ENCODE results near the gene ADAMTS2.

ADAMTS2 gene

DNA sequence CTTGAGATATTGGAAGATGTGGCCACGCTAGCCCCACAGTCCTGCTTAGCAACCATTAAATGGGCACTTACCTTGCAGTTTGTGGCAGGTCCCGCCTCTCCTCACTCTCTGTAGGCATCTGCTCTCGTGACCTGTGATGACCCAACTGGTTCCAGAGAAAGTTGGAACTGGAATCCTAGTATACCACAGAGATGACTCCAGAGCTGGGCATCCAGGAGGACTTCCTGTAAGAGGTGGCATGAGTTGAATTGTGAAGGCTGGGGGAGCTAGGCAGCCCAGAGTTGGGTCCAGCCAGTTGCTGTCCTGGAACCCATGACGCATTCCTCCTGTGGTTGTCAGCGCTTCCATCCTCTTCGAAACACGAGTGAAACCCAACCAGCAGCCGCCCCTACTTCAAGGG, 1.6 kb upstream of the ADAMTS2 start:
- TF ChIP-seq ZFX (IDR thresholded peaks at IDR 0.05) = no peak
- TF ChIP-seq, protein P1, sequence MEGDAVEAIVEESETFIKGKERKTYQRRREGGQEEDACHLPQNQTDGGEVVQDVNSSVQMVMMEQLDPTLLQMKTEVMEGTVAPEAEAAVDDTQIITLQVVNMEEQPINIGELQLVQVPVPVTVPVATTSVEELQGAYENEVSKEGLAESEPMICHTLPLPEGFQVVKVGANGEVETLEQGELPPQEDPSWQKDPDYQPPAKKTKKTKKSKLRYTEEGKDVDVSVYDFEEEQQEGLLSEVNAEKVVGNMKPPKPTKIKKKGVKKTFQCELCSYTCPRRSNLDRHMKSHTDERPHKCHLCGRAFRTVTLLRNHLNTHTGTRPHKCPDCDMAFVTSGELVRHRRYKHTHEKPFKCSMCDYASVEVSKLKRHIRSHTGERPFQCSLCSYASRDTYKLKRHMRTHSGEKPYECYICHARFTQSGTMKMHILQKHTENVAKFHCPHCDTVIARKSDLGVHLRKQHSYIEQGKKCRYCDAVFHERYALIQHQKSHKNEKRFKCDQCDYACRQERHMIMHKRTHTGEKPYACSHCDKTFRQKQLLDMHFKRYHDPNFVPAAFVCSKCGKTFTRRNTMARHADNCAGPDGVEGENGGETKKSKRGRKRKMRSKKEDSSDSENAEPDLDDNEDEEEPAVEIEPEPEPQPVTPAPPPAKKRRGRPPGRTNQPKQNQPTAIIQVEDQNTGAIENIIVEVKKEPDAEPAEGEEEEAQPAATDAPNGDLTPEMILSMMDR (conservative IDR thresholded peaks at IDR 0.05) = no peak
- no peak overlapping the region for H3K27ac ChIP-seq

DNA sequence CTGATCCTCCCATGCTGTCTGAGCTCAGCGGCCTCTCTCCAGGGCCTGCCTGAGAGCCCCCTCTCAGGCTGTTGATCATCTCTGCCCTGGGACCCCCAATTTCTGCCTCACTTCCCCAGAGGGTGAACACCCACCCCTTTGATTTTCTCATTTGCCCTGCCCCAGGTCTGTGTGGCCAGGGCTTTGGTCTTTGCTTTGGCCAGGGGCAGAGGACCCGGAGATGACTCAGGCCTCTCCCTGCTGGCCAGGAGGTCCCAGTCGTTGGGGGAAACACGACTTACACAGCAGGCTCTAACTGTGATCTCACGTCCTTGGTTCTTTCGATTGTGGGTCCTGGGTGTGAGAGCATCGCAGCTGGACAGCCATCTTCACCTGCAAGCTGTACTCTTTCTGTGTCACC, 1.1 kb upstream of the ADAMTS2 start:
- H3K27ac ChIP-seq = no peak overlapping the region
- no peak for TF ChIP-seq ZFX (IDR thresholded peaks at IDR 0.05)
- TF ChIP-seq, protein P1 (conservative IDR thresholded peaks at IDR 0.05) = no peak

DNA sequence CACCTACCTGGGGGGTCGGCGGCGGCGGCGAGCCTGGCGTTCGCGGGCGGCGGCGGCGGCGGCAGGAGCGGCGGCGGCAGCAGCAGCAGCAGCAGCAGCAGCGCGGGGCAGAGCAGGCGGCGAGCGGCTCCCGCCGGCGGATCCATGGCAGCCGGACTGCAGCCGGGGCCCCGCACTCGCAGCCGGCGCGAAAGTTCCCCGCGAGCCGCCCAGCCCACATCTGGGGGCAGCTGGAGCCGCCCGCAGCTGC, 153 bp downstream of the ADAMTS2 start:
- no peak overlapping the region for H3K27ac ChIP-seq
- TF ChIP-seq ZFX (IDR thresholded peaks at IDR 0.05) = no peak
- TF ChIP-seq, protein P1 (conservative IDR thresholded peaks at IDR 0.05) = no peak

DNA sequence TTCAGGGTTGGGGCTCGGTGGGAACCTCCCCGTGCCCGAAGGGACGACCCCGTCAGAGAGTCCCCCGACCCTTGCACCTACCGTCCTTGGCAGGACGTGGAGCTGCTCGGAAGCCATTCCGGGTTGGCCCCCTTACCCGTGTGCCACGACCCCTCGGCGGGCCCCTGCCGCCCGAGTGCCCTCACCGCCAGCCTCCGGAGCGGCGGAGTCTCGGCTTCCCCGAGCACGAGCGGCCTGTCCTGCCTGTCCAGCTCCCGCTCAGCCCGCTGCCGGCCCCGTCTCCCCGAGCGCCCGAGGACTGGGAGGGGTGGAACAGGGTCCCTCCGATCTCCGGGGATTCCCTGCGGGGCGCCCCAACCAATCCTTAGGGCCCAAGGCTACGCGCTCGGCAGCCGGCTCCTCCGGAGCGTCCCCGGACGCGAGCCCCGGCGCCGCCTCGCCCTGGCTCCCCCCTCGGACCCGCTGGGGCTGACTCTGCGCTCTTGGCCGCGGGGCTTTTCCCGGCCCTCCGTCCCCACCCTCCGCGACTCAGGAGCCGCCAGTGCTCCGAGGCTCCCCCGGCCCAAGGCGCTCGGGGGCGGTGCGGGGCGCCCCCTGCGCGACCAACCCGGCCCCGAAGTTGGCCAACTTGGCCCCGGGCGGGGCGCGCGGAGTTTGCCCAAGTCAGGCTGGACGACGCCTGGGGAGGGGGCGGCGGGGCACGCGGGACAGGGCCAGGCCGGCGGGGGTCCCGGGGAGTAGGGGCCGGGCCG, 654 bp downstream of the ADAMTS2 start:
- no peak overlapping the region for H3K27ac ChIP-seq
- TF ChIP-seq ZFX (IDR thresholded peaks at IDR 0.05) = no peak
- TF ChIP-seq, protein P1 (conservative IDR thresholded peaks at IDR 0.05) = no peak

DNA sequence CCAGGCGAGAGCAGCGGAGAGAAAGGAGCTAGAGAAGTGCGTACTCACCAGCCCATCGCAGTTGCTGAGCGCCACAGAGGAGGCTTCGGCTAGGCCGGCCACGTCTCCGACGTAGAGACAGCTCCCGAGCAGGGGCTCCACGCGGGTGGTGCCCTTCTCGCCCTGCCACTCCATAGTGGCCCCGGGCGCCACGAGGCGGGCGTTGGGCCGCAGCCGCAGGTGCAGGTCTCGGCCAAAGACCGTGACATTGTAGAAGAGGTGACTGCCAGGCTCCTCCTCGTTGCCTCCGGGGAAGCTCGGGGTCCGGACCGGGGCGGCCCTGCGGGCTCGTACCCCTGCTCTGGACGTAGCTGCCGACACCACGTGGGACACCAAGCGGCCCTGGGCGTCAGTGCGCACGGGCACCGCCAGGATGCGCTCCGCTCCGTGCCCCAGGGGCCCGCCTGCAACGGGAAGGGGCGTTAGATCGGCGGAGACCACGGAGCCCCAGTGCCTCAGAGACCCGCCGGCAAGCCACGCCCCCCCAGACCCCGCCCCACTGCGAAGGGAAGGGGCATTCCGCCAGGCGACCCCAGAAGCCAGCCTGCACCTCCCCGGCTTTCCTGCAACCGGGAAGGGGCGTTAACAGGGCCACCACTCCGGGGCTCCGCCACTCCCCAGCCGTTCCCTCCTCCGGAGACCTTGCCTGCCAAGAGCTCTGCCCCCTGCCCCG, 1.4 kb downstream of the ADAMTS2 start:
- TF ChIP-seq, protein P1 (conservative IDR thresholded peaks at IDR 0.05) = no peak
- no peak for TF ChIP-seq ZFX (IDR thresholded peaks at IDR 0.05)
- H3K27ac ChIP-seq = no peak overlapping the region

DNA sequence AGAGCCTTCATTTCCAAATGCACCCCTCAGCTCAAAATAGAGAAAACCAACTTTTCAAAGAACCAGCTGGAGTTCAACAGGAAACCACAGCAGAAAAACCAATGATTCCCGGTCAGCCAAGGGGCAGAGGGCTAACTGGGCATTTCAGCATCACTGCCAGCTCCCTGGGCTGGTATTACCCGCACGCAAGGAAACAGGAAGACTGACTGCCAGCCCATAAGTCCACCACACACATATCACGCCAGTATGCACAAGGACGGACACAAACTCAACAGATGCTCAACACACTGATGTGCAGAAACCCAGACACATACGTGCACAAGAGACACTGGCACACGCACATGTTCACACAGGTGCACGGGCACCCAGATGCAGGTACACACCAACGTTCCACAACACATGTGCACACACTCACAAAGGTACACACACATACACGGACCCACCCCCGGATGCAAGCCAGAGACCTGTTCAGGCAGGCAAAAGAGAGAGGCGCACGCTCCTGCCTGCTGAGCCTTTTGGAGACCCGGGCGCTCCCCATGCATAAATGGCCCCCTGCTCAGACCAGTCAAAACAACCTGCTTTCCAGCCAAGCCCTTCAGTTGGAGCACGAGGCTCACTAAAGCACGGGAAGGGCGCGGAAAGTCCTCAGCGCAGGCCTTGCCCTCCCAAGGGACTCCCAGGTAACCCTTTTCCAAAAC, 2.1 kb downstream of the ADAMTS2 start:
- H3K27ac ChIP-seq = no peak overlapping the region
- no peak for TF ChIP-seq ZFX (IDR thresholded peaks at IDR 0.05)
- TF ChIP-seq, protein P1 (conservative IDR thresholded peaks at IDR 0.05) = no peak

DNA sequence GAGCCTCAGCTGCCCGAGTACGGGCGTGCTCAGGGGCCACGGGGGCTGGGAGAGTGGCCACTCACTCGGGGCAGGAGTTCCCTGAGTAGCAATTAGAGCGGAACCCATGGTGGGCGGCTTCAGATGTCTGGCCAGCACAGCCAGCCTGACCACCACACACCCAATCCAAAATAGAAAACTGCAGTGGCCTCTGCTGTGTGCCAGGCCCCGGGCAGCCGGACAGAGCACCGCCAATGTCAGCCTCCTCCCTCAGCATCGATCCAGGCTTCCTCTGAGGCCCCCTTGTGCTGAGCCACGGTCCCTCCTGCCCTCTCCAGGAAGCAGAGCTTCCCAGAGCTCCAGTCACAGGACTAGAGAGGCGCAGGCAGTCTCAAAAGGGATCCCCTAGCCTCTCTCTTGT, 2.7 kb downstream of the ADAMTS2 start:
- TF ChIP-seq ZFX (IDR thresholded peaks at IDR 0.05) = no peak
- TF ChIP-seq, protein P1 (conservative IDR thresholded peaks at IDR 0.05) = no peak
- no peak overlapping the region for H3K27ac ChIP-seq
